H1 (cell line): ENCODE measurements around the gene NUP210L. TPM values are rescaled to one million over a fixed set of nuclear protein-coding genes. Genes with fewer than 3 reads are reported as not detected.

Experiments used
- CTCF ChIP-seq, 3 experiments: IDR thresholded peaks; 1 replicate in 2 of 3; 2 replicates in 1 of 3; pipeline versions ENCODE4 v1.5.1 to v1.6.1; 2011; ENCODE audit warnings: low read length in 3 of 3, mild to moderate bottlenecking in 3 of 3, inconsistent platforms in 2 of 3, low read depth in 1 of 3, moderate library complexity in 1 of 3; ENCODE audit not compliant: insufficient read depth in 1 of 3; ENCODE audit errors: control extremely low read depth in 1 of 3
- EGR1 ChIP-seq: IDR thresholded peaks from 2 replicates; pipeline ENCODE4 v1.6.1; 2011; ENCODE audit warnings: low read depth, low read length, borderline replicate concordance
- EP300 ChIP-seq, 2 experiments: IDR thresholded peaks; 1 replicate in 1 of 2; 2 replicates in 1 of 2; pipeline ENCODE4 v1.6.1; 2011 to 2012; ENCODE audit warnings: low read depth in 2 of 2, low read length in 2 of 2, mild to moderate bottlenecking in 2 of 2, borderline replicate concordance in 1 of 2, inconsistent platforms in 1 of 2, moderate library complexity in 1 of 2
- FOSL1 ChIP-seq: IDR thresholded peaks from 2 replicates; pipeline ENCODE4 v1.6.1; 2011; ENCODE audit warnings: mild to moderate bottlenecking, low read depth, low read length, moderate library complexity; ENCODE audit not compliant: insufficient read depth
- MAFK ChIP-seq: IDR thresholded peaks from 2 replicates; pipeline ENCODE4 v1.6.1; 2012; ENCODE audit warnings: low read depth, mild to moderate bottlenecking, improper control_type of control experiment, low read length
- MAX ChIP-seq: IDR thresholded peaks from 2 replicates; pipeline ENCODE4 v1.6.1; 2012; ENCODE audit warnings: inconsistent platforms
- POLR2AphosphoS5 ChIP-seq: IDR thresholded peaks from 2 replicates; pipeline ENCODE4 v1.6.1; 2011; ENCODE audit warnings: low read depth, low read length
- SP2 ChIP-seq: IDR thresholded peaks from 2 replicates; pipeline ENCODE4 v1.6.1; 2012; ENCODE audit warnings: mild to moderate bottlenecking, low read length, inconsistent platforms
- USF2 ChIP-seq: IDR thresholded peaks from 2 replicates; pipeline ENCODE4 v1.6.1; 2011; ENCODE audit warnings: low read length, improper control_type of control experiment
- ZNF274 ChIP-seq: IDR thresholded peaks from 2 replicates; pipeline ENCODE4 v1.7.0; 2012; ENCODE audit warnings: low read length, borderline replicate concordance; ENCODE audit errors: extremely low read depth
- polyA plus RNA-seq, 7 experiments: library from polyadenylated mRNA; depleted of rRNA in 3 of 7; stranded (reverse) in 5 of 7; unstranded in 2 of 7; fragments of >200 nt in 5 of 7; fragments of 200-250 nt in 2 of 7; gene quantifications; 1 replicate in 5 of 7; 2 replicates in 1 of 7; 4 replicates in 1 of 7; pipeline versions ENCODE4 v1.2.1 to v1.2.3, GENCODE V29; 2011 to 2013; ENCODE audit warnings: missing spikeins in 2 of 7, mixed read lengths in 2 of 7
- total RNA-seq: library from RNA; stranded (reverse); fragmentation: NEBNext Ultra II Directional; extraction: Animal tissue kit (Norgen Biotek cat#: 25700); gene quantifications from 2 replicates; pipeline ENCODE4 v1.2.1, GENCODE V29; 2021

Gene NUP210L
- total and polyA plus RNA-seq, 2 of the 8 experiments (the other 6 are each of a cell fraction or from before 2014, with no cell fraction given), result not detected

GRCh38 chr1:153978274-153978909, 176.5 kb downstream of the NUP210L start (continued):
- TF ChIP-seq POLR2AphosphoS5 (no peak), FOSL1 (no peak), EGR1 (no peak), MAX (no peak), SP2 (no peak), EP300 (IDR thresholded peaks at IDR 0.05; ENCODE audit: borderline replicate concordance in 1 of 2, low read depth in 2 of 2, low read length in 2 of 2) (no peak), ZNF274 (no peak), USF2 (no peak), CTCF (IDR thresholded peaks at IDR 0.05; ENCODE audit: control extremely low read depth in 1 of 3, insufficient read depth in 1 of 3, low read depth in 1 of 3, low read length in 3 of 3) (no peak), MAFK (no peak)
